WI38 (cell line): Measurements from ENCODE around the gene DLG1.

Source experiments
- H3K4me3 ChIP-seq: 2 replicates; pipeline ENCODE4 v1.5.1; 2011; ENCODE audit warnings: low read depth, mild to moderate bottlenecking, control low read depth, low read length
- TF ChIP-seq, protein P1 (sequence below): IDR thresholded peaks from 2 replicates; pipeline ENCODE4 v1.5.1; 2012; ENCODE audit warnings: low read depth, mild to moderate bottlenecking, control low read depth, low read length

DLG1 gene

DNA sequence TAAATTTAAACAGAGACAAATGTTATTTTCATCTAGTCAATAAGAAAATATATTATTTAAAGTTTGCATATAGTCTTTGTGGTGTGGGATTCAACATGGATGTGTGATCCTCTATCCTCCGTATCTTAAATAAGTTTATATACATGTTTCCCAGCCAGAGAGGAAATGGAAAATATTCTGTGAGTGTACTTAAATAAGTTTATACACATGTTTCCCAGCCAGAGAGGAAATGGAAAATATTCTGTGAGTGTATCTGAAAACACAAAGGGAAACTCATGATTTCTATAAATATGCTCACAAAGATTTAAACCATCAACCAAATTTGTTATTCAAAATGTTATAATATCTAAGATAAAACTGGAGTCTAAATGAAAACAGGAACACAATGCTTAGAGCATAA, 158.8 kb downstream of the DLG1 start:
- TF ChIP-seq, protein P1, sequence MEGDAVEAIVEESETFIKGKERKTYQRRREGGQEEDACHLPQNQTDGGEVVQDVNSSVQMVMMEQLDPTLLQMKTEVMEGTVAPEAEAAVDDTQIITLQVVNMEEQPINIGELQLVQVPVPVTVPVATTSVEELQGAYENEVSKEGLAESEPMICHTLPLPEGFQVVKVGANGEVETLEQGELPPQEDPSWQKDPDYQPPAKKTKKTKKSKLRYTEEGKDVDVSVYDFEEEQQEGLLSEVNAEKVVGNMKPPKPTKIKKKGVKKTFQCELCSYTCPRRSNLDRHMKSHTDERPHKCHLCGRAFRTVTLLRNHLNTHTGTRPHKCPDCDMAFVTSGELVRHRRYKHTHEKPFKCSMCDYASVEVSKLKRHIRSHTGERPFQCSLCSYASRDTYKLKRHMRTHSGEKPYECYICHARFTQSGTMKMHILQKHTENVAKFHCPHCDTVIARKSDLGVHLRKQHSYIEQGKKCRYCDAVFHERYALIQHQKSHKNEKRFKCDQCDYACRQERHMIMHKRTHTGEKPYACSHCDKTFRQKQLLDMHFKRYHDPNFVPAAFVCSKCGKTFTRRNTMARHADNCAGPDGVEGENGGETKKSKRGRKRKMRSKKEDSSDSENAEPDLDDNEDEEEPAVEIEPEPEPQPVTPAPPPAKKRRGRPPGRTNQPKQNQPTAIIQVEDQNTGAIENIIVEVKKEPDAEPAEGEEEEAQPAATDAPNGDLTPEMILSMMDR, result no peak
- H3K4me3 ChIP-seq, result no peak overlapping the region

DNA sequence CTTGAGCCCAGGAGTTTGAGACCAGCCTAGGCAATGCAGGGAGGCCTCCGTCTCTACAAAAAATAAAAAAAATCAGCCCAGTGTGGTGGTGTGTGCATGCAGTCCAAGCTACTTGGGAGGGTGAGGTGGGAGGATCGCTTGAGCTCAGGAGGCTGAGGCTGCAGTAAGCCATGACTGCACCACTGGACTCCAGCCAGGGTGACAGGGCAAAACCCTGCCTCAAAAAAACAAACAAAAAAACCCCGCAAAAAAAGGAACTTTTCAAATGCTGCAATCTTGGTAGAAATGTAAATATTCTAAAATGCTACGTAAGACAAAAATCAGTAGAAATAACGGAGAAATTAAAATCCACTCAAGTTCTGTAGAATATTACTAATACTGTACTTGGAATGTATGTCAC, 160.7 kb downstream of the DLG1 start:
- TF ChIP-seq, protein P1, result no peak
- H3K4me3 ChIP-seq, result no peak overlapping the region

DNA sequence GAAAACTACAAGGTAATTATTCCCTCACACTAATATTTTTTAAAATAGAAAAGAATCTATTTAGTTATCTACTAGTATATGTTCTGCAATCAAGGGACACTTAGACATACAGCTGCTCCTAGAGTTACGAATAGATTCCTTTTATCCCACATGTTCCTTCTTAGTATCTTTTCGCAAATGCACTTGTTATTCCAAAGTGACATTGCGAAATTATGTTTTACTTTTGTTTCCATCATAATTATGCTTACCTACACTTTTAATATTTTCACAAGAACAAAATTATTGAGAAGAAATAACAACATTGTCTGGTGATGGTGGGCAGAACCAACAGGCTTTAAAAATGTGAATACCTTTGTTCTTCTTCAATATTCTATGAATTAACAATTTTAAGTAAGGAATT, 161.7 kb downstream of the DLG1 start:
- TF ChIP-seq, protein P1, result no peak
- no peak overlapping the region for H3K4me3 ChIP-seq

DNA sequence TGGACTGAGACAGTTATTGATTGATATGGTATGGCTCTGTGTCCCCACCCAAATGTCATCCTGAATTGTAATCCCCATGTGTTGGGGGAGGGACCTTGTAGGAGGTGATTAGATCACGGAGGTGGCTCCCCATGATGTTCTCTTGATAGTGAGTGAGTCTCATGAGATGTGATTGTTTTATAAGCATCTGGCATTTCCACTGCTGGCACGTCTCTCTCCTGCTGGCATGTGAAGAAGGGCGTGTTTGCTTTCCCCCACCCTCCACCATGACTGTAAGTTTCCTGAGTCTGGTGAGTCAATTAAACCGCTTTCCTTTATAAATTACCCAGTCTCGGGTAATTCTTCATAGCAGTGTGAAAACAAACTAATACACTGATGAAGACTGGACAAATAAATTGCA, 163.2 kb downstream of the DLG1 start:
- H3K4me3 ChIP-seq, result no peak overlapping the region
- TF ChIP-seq, protein P1, result no peak

DNA sequence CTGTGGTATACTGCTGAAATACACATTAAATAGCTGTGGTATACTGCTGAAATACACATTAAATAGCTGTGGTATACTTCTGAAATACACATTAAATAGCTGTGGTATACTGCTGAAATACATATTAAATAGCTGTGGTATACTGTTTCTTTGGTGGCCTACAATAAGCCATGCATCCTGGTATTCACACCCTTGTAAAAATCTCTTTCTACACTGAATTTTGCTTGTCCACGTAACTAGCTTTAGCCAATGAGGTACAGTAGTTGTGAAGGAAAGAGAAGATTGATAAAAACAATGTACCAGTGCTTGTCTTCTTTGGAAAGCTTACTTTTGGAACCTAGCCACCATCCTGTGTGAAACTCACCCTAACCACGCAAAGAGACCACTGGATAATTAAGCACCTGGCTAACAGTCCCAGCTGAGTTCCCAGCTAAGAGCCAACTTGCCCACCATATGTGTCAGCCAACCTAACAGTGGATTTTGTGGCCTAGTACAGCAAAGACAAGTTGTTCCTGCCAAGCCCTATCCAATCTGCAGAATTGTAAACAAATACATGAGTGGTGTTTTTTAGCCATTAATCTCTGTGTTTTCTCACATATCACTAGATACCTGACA, 165.4 kb downstream of the DLG1 start:
- no peak overlapping the region for H3K4me3 ChIP-seq
- TF ChIP-seq, protein P1, result no peak

DNA sequence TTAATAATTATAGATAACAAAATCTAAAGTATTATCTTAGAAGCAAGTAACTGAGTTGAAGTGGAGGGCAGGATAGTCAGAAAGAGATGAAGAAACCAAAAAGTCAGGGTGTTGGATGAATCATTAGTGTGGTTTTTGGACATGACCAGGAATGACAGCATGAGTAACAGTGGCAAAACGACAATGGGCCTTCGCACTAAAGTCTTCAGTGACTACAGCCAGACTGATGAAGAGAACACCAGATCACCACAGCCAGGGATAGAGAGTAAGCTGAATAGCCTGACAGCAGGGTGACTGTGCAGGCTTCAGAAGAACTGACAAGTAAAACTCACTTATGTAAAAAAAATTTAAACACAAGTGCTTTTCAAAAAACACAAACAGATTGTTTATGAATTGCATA, 172.8 kb downstream of the DLG1 start:
- TF ChIP-seq, protein P1, result no peak
- H3K4me3 ChIP-seq, result no peak overlapping the region

DNA sequence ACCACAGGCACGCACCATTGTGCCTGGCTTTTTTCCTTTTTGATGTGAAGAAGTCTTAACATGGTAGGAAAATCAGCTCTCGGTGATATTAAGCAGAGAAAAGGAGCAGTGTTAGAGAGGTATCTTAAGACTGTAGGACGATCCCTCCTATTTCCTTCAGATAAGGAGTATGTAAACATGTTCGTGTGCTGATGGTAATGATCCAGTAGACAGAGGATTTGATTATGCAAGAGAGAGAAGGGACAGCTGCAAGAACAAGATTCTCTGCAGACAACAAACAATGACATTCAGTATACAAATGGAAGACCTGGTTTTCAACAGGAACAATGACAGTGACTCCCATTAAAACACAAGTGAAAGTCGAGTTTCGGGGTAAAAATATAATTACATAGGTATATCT, 173.7 kb downstream of the DLG1 start:
- no peak overlapping the region for H3K4me3 ChIP-seq
- TF ChIP-seq, protein P1, result no peak
